H1 (cell line): ENCODE measurements around the gene ADCK1. TPM values are rescaled to one million over a fixed set of nuclear protein-coding genes. Genes with fewer than 3 reads are reported as not detected.

Experiments used
- CTCF ChIA-PET: fragments of 300-600 bp; sonication (Branson Sonifier 250); formaldehyde crosslinking; loops from one replicate; lab custom pipeline; 2021; ENCODE audit not compliant: partially characterized antibody; lab: Charles Lee
- POLR2A ChIA-PET: fragments of 300-600 bp; sonication (Branson Sonifier 250); formaldehyde crosslinking; loops from one replicate; lab custom pipeline; 2021; ENCODE audit warnings: inconsistent platforms; ENCODE audit not compliant: partially characterized antibody; lab: Charles Lee
- DNase-seq, 2 experiments: peaks; one replicate each; pipeline versions ENCODE4 v3.0.0 to v3.0.0-alpha.2; 2010 to 2022; ENCODE audit warnings: low spot score in 2 of 2, low read depth in 1 of 2, mixed read lengths in 1 of 2
- FAIRE-seq: peaks from 2 replicates; lab custom pipeline; 2011; peaks lifted over from hg19 to GRCh38; lab: Jason Lieb, UNC
- H2AFZ ChIP-seq: 2 replicates; pipeline ENCODE4 v1.8.1; 2012; ENCODE audit warnings: low read length, inconsistent platforms
- H2AK5ac ChIP-seq: 2 replicates; pipeline ENCODE4 v1.6.1; 2013; ENCODE audit warnings: low read depth, low read length
- H2BK120ac ChIP-seq: replicated peaks from 2 replicates; pipeline ENCODE3; 2013; ENCODE audit warnings: low read depth, low read length, inconsistent platforms
- H2BK12ac ChIP-seq: 2 replicates; pipeline ENCODE4 v1.6.1; 2013; ENCODE audit warnings: low read depth, low read length
- H2BK15ac ChIP-seq: 2 replicates; pipeline ENCODE4 v1.6.1; 2013; ENCODE audit warnings: low read length
- H2BK20ac ChIP-seq: 2 replicates; pipeline ENCODE4 v1.6.1; 2013; ENCODE audit warnings: low read length
- H2BK5ac ChIP-seq: 2 replicates; pipeline ENCODE4 v1.6.1; 2013; ENCODE audit warnings: low read depth, low read length
- H3K14ac ChIP-seq: 2 replicates; pipeline ENCODE4 v1.6.1; 2013; ENCODE audit warnings: inconsistent platforms; ENCODE audit not compliant: insufficient read length
- H3K18ac ChIP-seq: 2 replicates; pipeline ENCODE4 v1.6.1; 2013; ENCODE audit warnings: low read length; ENCODE audit errors: extremely low read depth
- H3K23ac ChIP-seq: 2 replicates; pipeline ENCODE4 v1.6.1; 2013; ENCODE audit warnings: inconsistent platforms; ENCODE audit not compliant: insufficient read length
- H3K23me2 ChIP-seq: 2 replicates; pipeline ENCODE4 v1.6.1; 2013; ENCODE audit warnings: low read depth, low read length
- H3K27ac ChIP-seq: 2 replicates; pipeline ENCODE4 v1.6.1; 2011; ENCODE audit warnings: low read depth, low read length, inconsistent platforms
- H3K27me3 ChIP-seq, 4 experiments: replicated peaks in 1 of 4; 1 replicate in 1 of 4; 2 replicates in 3 of 4; pipeline versions ENCODE4 v1.6.1 to v1.8.1; 2011 to 2013; ENCODE audit warnings: low read length in 3 of 4, mild to moderate bottlenecking in 3 of 4, inconsistent platforms in 2 of 4, mixed read lengths in 2 of 4, moderate library complexity in 1 of 4; ENCODE audit not compliant: control insufficient read depth in 3 of 4, insufficient read depth in 3 of 4; ENCODE audit errors: extremely low read depth in 1 of 4
- H3K36me3 ChIP-seq, 4 experiments: 2 replicates each; pipeline versions ENCODE4 v1.6.1 to v1.8.1; 2011 to 2013; ENCODE audit warnings: mild to moderate bottlenecking in 4 of 4, low read length in 3 of 4, moderate library complexity in 2 of 4, control low read depth in 1 of 4, inconsistent platforms in 1 of 4; ENCODE audit not compliant: insufficient read depth in 4 of 4, control insufficient read depth in 2 of 4
- H3K4ac ChIP-seq: replicated peaks from 2 replicates; pipeline ENCODE3; 2013; ENCODE audit warnings: low read length, low read depth, mixed read lengths, inconsistent platforms; ENCODE audit not compliant: insufficient read length
- H3K4me1 ChIP-seq, 4 experiments: replicated peaks in 1 of 4; 1 replicate in 1 of 4; 2 replicates in 3 of 4; pipeline versions ENCODE4 v1.6.1 to v1.8.1; 2011 to 2013; ENCODE audit warnings: low read length in 3 of 4, inconsistent platforms in 2 of 4, mixed read lengths in 1 of 4; ENCODE audit not compliant: insufficient read depth in 4 of 4, control insufficient read depth in 3 of 4
- H3K4me2 ChIP-seq, 2 experiments: 2 replicates each; pipeline versions ENCODE4 v1.6.1 to v1.8.1; 2011 to 2013; ENCODE audit warnings: low read depth in 2 of 2, low read length in 2 of 2, control low read depth in 1 of 2, inconsistent platforms in 1 of 2, mild to moderate bottlenecking in 1 of 2; ENCODE audit not compliant: insufficient read depth in 1 of 2
- H3K4me3 ChIP-seq, 4 experiments: fragments of 200-600, 300-600 bp in 1 of 4; sonication (generic), shearing (Covaris generic), sonication (Bioruptor Twin) in 1 of 4; 2 replicates each; pipeline versions ENCODE4 v1.5.1 to v1.8.1; 2011 to 2016; ENCODE audit warnings: low read length in 4 of 4, low read depth in 3 of 4, control low read depth in 2 of 4, inconsistent platforms in 2 of 4, mild to moderate bottlenecking in 2 of 4, mixed read lengths in 1 of 4, moderate library complexity in 1 of 4; ENCODE audit not compliant: insufficient read depth in 2 of 4; ENCODE audit errors: extremely low read depth in 1 of 4
- H3K56ac ChIP-seq: replicated peaks from 2 replicates; pipeline ENCODE3; 2013; ENCODE audit warnings: low read depth, mild to moderate bottlenecking, mixed read lengths, low read length, inconsistent platforms; ENCODE audit not compliant: insufficient read length
- H3K79me1 ChIP-seq: 2 replicates; pipeline ENCODE4 v1.6.1; 2013; ENCODE audit warnings: low read depth, low read length, control low read depth
- H3K79me2 ChIP-seq, 2 experiments: 2 replicates each; pipeline versions ENCODE4 v1.6.1 to v1.8.1; 2012 to 2013; ENCODE audit warnings: low read length in 2 of 2, mild to moderate bottlenecking in 2 of 2, inconsistent platforms in 1 of 2; ENCODE audit not compliant: insufficient read depth in 2 of 2, control insufficient read depth in 1 of 2
- H3K9ac ChIP-seq, 4 experiments: replicated peaks in 1 of 4; 1 replicate in 1 of 4; 2 replicates in 3 of 4; pipeline versions ENCODE4 v1.6.1 to v1.8.1; 2011 to 2013; ENCODE audit warnings: low read depth in 3 of 4, low read length in 3 of 4, control low read depth in 2 of 4, mild to moderate bottlenecking in 2 of 4, moderate library complexity in 2 of 4, inconsistent platforms in 1 of 4; ENCODE audit errors: extremely low read depth in 1 of 4
- H3K9me3 ChIP-seq, 2 experiments: 2 replicates each; pipeline versions ENCODE4 v1.6.1 to v1.8.1; 2012 to 2013; ENCODE audit warnings: mild to moderate bottlenecking in 2 of 2, moderate library complexity in 2 of 2, control low read depth in 1 of 2, inconsistent platforms in 1 of 2, low read depth in 1 of 2, low read length in 1 of 2, mixed read lengths in 1 of 2; ENCODE audit not compliant: insufficient read depth in 2 of 2
- H4K20me1 ChIP-seq, 2 experiments: replicated peaks in 1 of 2; 2 replicates each; pipeline versions ENCODE3 to v1.8.1; 2011 to 2013; ENCODE audit warnings: inconsistent platforms in 2 of 2, low read length in 2 of 2, mild to moderate bottlenecking in 1 of 2; ENCODE audit not compliant: insufficient read depth in 2 of 2, control insufficient read depth in 1 of 2
- H4K5ac ChIP-seq: 2 replicates; pipeline ENCODE4 v1.6.1; 2013; ENCODE audit warnings: low read length, low read depth, mixed read lengths, inconsistent platforms; ENCODE audit not compliant: insufficient read length
- H4K8ac ChIP-seq: 2 replicates; pipeline ENCODE4 v1.8.0; 2013; ENCODE audit warnings: mild to moderate bottlenecking, moderate library complexity, low read length, inconsistent platforms; ENCODE audit not compliant: insufficient read depth; ENCODE audit errors: extremely low read depth
- H4K91ac ChIP-seq: replicated peaks from 2 replicates; pipeline ENCODE3; 2013; ENCODE audit warnings: low read length, mixed read lengths, inconsistent platforms; ENCODE audit not compliant: insufficient read length
- CHD1 ChIP-seq: IDR thresholded peaks from 2 replicates; pipeline ENCODE4 v1.6.1; 2012; ENCODE audit warnings: low read depth, low read length, improper control_type of control experiment
- SIX5 ChIP-seq: IDR thresholded peaks from 2 replicates; pipeline ENCODE4 v1.6.1; 2011; ENCODE audit warnings: mild to moderate bottlenecking, low read depth, low read length
- WGBS, 2 experiments: shearing (Covaris generic) in 1 of 2; methylation state at CpG; one replicate each; pipeline versions ENCODE4 v1.1.6 to v1.1.7; 2013 to 2015; ENCODE audit warnings: low lambda C conversion rate in 2 of 2, mixed read lengths in 2 of 2, inconsistent platforms in 1 of 2, low coverage in 1 of 2, missing lambda C conversion rate in 1 of 2; ENCODE audit not compliant: insufficient replicate concordance in 2 of 2, insufficient coverage in 1 of 2, insufficient read length in 1 of 2; ENCODE audit errors: extremely low coverage in 1 of 2, missing lambda C conversion rate in 1 of 2; 5-methylcytosine and 5-hydroxymethylcytosine counted together
- polyA plus RNA-seq, 7 experiments: library from polyadenylated mRNA; depleted of rRNA in 3 of 7; stranded (reverse) in 5 of 7; unstranded in 2 of 7; fragments of >200 nt in 5 of 7; fragments of 200-250 nt in 2 of 7; gene quantifications; 1 replicate in 5 of 7; 2 replicates in 1 of 7; 4 replicates in 1 of 7; pipeline versions ENCODE4 v1.2.1 to v1.2.3, GENCODE V29; 2011 to 2013; ENCODE audit warnings: missing spikeins in 2 of 7, mixed read lengths in 2 of 7
- total RNA-seq: library from RNA; stranded (reverse); fragmentation: NEBNext Ultra II Directional; extraction: Animal tissue kit (Norgen Biotek cat#: 25700); gene quantifications from 2 replicates; pipeline ENCODE4 v1.2.1, GENCODE V29; 2021

Gene ADCK1
- total and polyA plus RNA-seq, 2 of the 8 experiments (the other 6 are each of a cell fraction or from before 2014, with no cell fraction given) = 11.0 to 16.8 TPM

GRCh38 chr14:77823378-77823777 is 23.5 kb downstream of the ADCK1 start:
- no peaks in the 10 kb centered on the region for H3K23me2 ChIP-seq
- H4K8ac ChIP-seq = no peak overlapping the region
- H4K20me1 ChIP-seq = no peaks in the 10 kb centered on the region
- H4K5ac ChIP-seq = no peak overlapping the region
- POLR2A ChIA-PET = no interaction called here
- H3K9ac ChIP-seq = no peak overlapping the region
- DNase-seq (no peak), FAIRE-seq (no peak)
- no peak overlapping the region for H3K18ac ChIP-seq
- H3K27ac ChIP-seq = no peak overlapping the region
- no peak overlapping the region for H4K91ac ChIP-seq
- H3K4ac ChIP-seq = no peak overlapping the region
- peaks cover 0 to 3% (median 2%) of the 10 kb centered on the region in 4 experiments; a peak in 3 of 8 replicates for H3K36me3 ChIP-seq
- H3K9me3 ChIP-seq = no peaks in the 10 kb centered on the region
- TF ChIP-seq CHD1 (no peak), SIX5 (no peak)
- no peak overlapping the region for H3K4me3 ChIP-seq
- H3K14ac ChIP-seq = no peak overlapping the region
- H2BK5ac ChIP-seq = no peak overlapping the region
- H3K4me2 ChIP-seq = no peak overlapping the region
- no peak overlapping the region for H3K56ac ChIP-seq
- H2BK15ac ChIP-seq = no peak overlapping the region
- H3K4me1 ChIP-seq = no peaks in the 10 kb centered on the region
- H3K23ac ChIP-seq = no peak overlapping the region
- CTCF ChIA-PET = interaction anchor here (0.7 kb wide), 1 partner anchor 82 kb away, joined by 3 read pairs; no protein-coding TSS in a partner anchor
- H2AK5ac ChIP-seq = no peak overlapping the region
- no peaks in the 10 kb centered on the region for H3K27me3 ChIP-seq
- no peak overlapping the region for H2BK20ac ChIP-seq
- 94% methylated on average over 3 of the region's 3 CpGs; no CpG with 5 or more reads in 1 of the 2 experiments for WGBS, 2 experiments
- no peak overlapping the region for H2BK12ac ChIP-seq
- H2AFZ ChIP-seq = no peak overlapping the region
- no peaks in the 10 kb centered on the region for H3K79me1 ChIP-seq
- no peak overlapping the region for H2BK120ac ChIP-seq
- no peaks in the 10 kb centered on the region for H3K79me2 ChIP-seq
